ENCODE data around the gene SETBP1. TPM values are rescaled to one million over a fixed set of nuclear protein-coding genes. Genes with fewer than 3 reads are reported as not detected.

Gene SETBP1
- total RNA-seq, 4 donors from 2014 or later, result 7.8 to 16.6 (median 11.7) TPM

GRCh38 chr18:44819944-44820510 lies 139.3 kb downstream of the SETBP1 start:
- WGBS, 2 donors, result 71 to 89% methylated on average over 6 of the region's 6 CpGs
- H3K4me3 ChIP-seq (ENCODE audit: low read depth, poor library complexity, severe bottlenecking), result no peak overlapping the region
- no peak for DNase-seq (ENCODE audit: low spot score in 2 of 2)
- TF ChIP-seq, protein P1, sequence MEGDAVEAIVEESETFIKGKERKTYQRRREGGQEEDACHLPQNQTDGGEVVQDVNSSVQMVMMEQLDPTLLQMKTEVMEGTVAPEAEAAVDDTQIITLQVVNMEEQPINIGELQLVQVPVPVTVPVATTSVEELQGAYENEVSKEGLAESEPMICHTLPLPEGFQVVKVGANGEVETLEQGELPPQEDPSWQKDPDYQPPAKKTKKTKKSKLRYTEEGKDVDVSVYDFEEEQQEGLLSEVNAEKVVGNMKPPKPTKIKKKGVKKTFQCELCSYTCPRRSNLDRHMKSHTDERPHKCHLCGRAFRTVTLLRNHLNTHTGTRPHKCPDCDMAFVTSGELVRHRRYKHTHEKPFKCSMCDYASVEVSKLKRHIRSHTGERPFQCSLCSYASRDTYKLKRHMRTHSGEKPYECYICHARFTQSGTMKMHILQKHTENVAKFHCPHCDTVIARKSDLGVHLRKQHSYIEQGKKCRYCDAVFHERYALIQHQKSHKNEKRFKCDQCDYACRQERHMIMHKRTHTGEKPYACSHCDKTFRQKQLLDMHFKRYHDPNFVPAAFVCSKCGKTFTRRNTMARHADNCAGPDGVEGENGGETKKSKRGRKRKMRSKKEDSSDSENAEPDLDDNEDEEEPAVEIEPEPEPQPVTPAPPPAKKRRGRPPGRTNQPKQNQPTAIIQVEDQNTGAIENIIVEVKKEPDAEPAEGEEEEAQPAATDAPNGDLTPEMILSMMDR (IDR thresholded peaks at IDR 0.05), result no peak
- TF ChIP-seq POLR2A (IDR thresholded peaks at IDR 0.05), result no peak
- intact Hi-C loops (cut with DNase I; ENCODE audit: low total_unique reads), result no loop called here

DNA sequence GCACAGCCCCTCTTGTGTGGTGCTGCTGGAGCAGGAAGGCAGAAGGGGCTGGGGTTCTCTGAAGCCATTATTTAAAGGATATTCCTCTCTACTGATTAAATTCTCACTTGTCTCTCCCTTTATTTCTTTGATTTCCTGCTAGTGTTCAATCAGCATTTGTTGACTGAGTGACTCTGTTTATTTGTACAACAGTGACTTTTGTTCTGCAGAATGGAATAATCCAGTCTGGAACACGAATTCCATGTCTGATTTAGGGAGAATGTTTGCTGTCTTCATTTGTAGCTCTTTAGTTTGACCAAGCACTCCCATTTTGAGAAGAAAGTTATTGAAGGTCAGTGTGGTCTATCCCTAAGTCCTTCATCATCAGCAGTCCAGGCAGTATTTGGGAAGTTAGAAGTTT lies 141.2 kb downstream of the SETBP1 start:
- TF ChIP-seq POLR2A (IDR thresholded peaks at IDR 0.05), result no peak
- TF ChIP-seq, protein P1 (IDR thresholded peaks at IDR 0.05), result no peak
- H3K4me3 ChIP-seq (ENCODE audit: low read depth, poor library complexity, severe bottlenecking), result no peak overlapping the region
- no peak for DNase-seq (ENCODE audit: low spot score in 2 of 2)
- intact Hi-C loops (cut with DNase I; ENCODE audit: low total_unique reads), result no loop called here
- 75 to 85% methylated on average over 1 of the region's 1 CpG for WGBS, 2 donors

DNA sequence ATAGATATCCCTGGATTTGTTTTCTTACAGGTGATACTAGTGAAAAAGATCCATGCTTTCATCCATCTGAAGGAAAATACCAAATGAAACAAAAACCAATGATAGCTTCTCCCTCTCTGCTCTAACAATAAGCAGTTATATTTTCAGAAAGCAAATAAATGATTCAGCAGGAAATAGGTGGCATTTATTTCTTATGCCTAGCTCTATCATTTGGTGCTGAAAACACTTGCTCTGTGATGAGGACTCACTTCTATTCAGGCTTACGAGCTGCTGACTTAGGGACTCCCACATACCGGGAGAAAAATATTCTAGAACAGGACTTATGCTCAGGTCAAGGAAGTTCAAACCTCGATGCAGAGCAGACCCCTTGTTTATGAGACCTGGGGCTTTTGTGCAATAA lies 142.6 kb downstream of the SETBP1 start:
- WGBS, 2 donors, result 66 to 81% methylated on average over 3 of the region's 3 CpGs
- no peak for DNase-seq (ENCODE audit: low spot score in 2 of 2)
- H3K4me3 ChIP-seq (ENCODE audit: low read depth, poor library complexity, severe bottlenecking), result no peak overlapping the region
- TF ChIP-seq POLR2A (IDR thresholded peaks at IDR 0.05), result no peak
- TF ChIP-seq, protein P1 (IDR thresholded peaks at IDR 0.05), result no peak
- intact Hi-C loops (cut with DNase I; ENCODE audit: low total_unique reads), result no loop called here

- TF ChIP-seq POLR2A (IDR thresholded peaks at IDR 0.05), result no peak
- TF ChIP-seq, protein P1 (IDR thresholded peaks at IDR 0.05), result no peak
Measured at GRCh38 chr18:44823782-44824181, 143.1 kb downstream of the SETBP1 start.

GRCh38 chr18:44824884-44825283 lies 144.2 kb downstream of the SETBP1 start:
- no peak for TF ChIP-seq POLR2A (IDR thresholded peaks at IDR 0.05)
- TF ChIP-seq, protein P1 (IDR thresholded peaks at IDR 0.05), result no peak
- intact Hi-C loops (cut with DNase I; ENCODE audit: low total_unique reads), result no loop called here

More at GRCh38 chr18:44823782-44824181, 143.1 kb downstream of the SETBP1 start:
- intact Hi-C loops (cut with DNase I; ENCODE audit: low total_unique reads), result no loop called here
- H3K4me3 ChIP-seq (ENCODE audit: low read depth, poor library complexity, severe bottlenecking), result no peak overlapping the region
- DNase-seq (ENCODE audit: low spot score in 2 of 2), result no peak

More at GRCh38 chr18:44824884-44825283, 144.2 kb downstream of the SETBP1 start:
- DNase-seq (ENCODE audit: low spot score in 2 of 2), result no peak
- H3K4me3 ChIP-seq (ENCODE audit: low read depth, poor library complexity, severe bottlenecking), result no peak overlapping the region
- 74 to 75% methylated on average over 2 of the region's 2 CpGs for WGBS, 2 donors

Measured in lower leg skin (tissue), 4 donors.